GM12878 (cell line): ENCODE measurements around the gene IRF2. TPM values are rescaled to one million over a fixed set of nuclear protein-coding genes. Genes with fewer than 3 reads are reported as not detected.

Experiments
- ATAC-seq: fragments of 200-7000 bp; cut with Tn5 transposase; 3 replicates; pipeline ENCODE4 v1.9.1; 2020; ENCODE audit warnings: mild to moderate bottlenecking, moderate library complexity
- BruUV-seq: library from RNA; stranded (reverse); fragments of 400-500 nt; replicated peaks from 2 replicates; lab custom pipeline; 2021; lab: Mats Ljungman, UMichigan
- CTCF ChIA-PET: fragments of 300-600 bp; sonication (Branson Sonifier 250); formaldehyde crosslinking; extraction: SDS; loops from one replicate; lab custom pipeline; 2021; ENCODE audit warnings: inconsistent platforms; lab: Yijun Ruan, JAX
- POLR2A ChIA-PET: fragments of 350-600 bp; formaldehyde crosslinking; extraction: SDS; loops from one replicate; lab custom pipeline; 2021; ENCODE audit warnings: inconsistent platforms; lab: Charles Lee
- RAD21 ChIA-PET: fragments of 300-600 bp; sonication (Branson Sonifier 250); formaldehyde crosslinking; loops from one replicate; lab custom pipeline; 2023; ENCODE audit warnings: antibody characterized with exemption; ENCODE audit not compliant: unreplicated experiment; lab: Charles Lee
- SMC1A ChIA-PET: fragments of 300-600 bp; sonication (Branson Sonifier 250); formaldehyde crosslinking; loops from one replicate; lab custom pipeline; 2023; ENCODE audit not compliant: unreplicated experiment, uncharacterized antibody; lab: Charles Lee
- DNase-seq: peaks from one replicate; pipeline ENCODE4 v3.0.0-alpha.2; 2011; ENCODE audit warnings: low read depth, low spot score
- FAIRE-seq: peaks from 3 replicates; lab custom pipeline; 2011; peaks lifted over from hg19 to GRCh38; lab: Jason Lieb, UNC
- H2AFZ ChIP-seq: 2 replicates; pipeline ENCODE4 v1.6.0; 2011; ENCODE audit warnings: low read depth, low read length, control low read depth; ENCODE audit not compliant: control insufficient read depth
- H3K27ac ChIP-seq: 2 replicates; pipeline ENCODE4 v1.5.1; 2011; ENCODE audit warnings: control low read depth; ENCODE audit not compliant: control insufficient read depth, insufficient read depth
- H3K27me3 ChIP-seq, 2 experiments: replicated peaks in 1 of 2; 2 replicates each; pipeline versions ENCODE4 v1.6.0 to v1.6.1; 2011; ENCODE audit warnings: low read length in 1 of 2; ENCODE audit not compliant: control insufficient read depth in 2 of 2, insufficient read depth in 2 of 2
- H3K36me3 ChIP-seq, 2 experiments: 2 replicates each; pipeline ENCODE4 v1.5.1; 2011; ENCODE audit warnings: low read length in 1 of 2; ENCODE audit not compliant: control insufficient read depth in 2 of 2, insufficient read depth in 2 of 2
- H3K4me1 ChIP-seq: 2 replicates; pipeline ENCODE4 v1.6.1; 2011; ENCODE audit warnings: mild to moderate bottlenecking, low read length, moderate library complexity, mixed read lengths; ENCODE audit not compliant: control insufficient read depth, insufficient read depth
- H3K4me2 ChIP-seq: 2 replicates; pipeline ENCODE4 v1.6.0; 2011; ENCODE audit warnings: control low read depth; ENCODE audit not compliant: control insufficient read depth, insufficient read depth
- H3K4me3 ChIP-seq: fragments of 200-600 bp; sonication (generic); 2 replicates; pipeline ENCODE4 v1.5.1; 2016
- H3K79me2 ChIP-seq: 2 replicates; pipeline ENCODE4 v1.6.0; 2011; ENCODE audit warnings: low read length; ENCODE audit not compliant: control insufficient read depth, insufficient read depth
- H3K9ac ChIP-seq: 2 replicates; pipeline ENCODE4 v1.8.0; 2011; ENCODE audit warnings: low read length, control low read depth, mixed read lengths; ENCODE audit not compliant: control insufficient read depth, insufficient read depth
- H3K9me3 ChIP-seq: replicated peaks from 3 replicates; pipeline ENCODE4 v1.5.1; 2011; ENCODE audit warnings: mild to moderate bottlenecking, low read length; ENCODE audit not compliant: control insufficient read depth, insufficient read depth
- H4K20me1 ChIP-seq: 2 replicates; pipeline ENCODE4 v1.6.0; 2011; ENCODE audit not compliant: control insufficient read depth, insufficient read depth
- BCLAF1 ChIP-seq: fragments of 450-650 bp; IDR thresholded peaks from 2 replicates; pipeline ENCODE4 v1.6.1; 2017; ENCODE audit warnings: antibody characterized with exemption, mild to moderate bottlenecking, moderate library complexity
- CHD1 ChIP-seq: IDR thresholded peaks from 2 replicates; pipeline ENCODE4 v1.6.1; 2012; ENCODE audit warnings: low read depth, low read length, improper control_type of control experiment
- ETV6 ChIP-seq, 2 experiments: fragments of 450-650 bp in 1 of 2; IDR thresholded peaks in 1 of 2; conservative IDR thresholded peaks in 1 of 2; 2 replicates each; pipeline ENCODE4 v1.6.1; 2014; ENCODE audit warnings: antibody characterized with exemption in 1 of 2, borderline replicate concordance in 1 of 2, low read depth in 1 of 2, mild to moderate bottlenecking in 1 of 2, moderate library complexity in 1 of 2
- IRF3 ChIP-seq: fragments of 450-650 bp; IDR thresholded peaks from 2 replicates; pipeline ENCODE4 v1.6.1; 2014; ENCODE audit warnings: mild to moderate bottlenecking
- NFYA ChIP-seq: IDR thresholded peaks from 2 replicates; pipeline ENCODE4 v1.6.1; 2011; ENCODE audit warnings: low read depth, mild to moderate bottlenecking, low read length, improper control_type of control experiment, borderline replicate concordance
- NFYB ChIP-seq: IDR thresholded peaks from 2 replicates; pipeline ENCODE4 v1.6.1; 2011; ENCODE audit warnings: low read depth, mild to moderate bottlenecking, low read length, improper control_type of control experiment, moderate library complexity; ENCODE audit not compliant: insufficient read depth
- SRF ChIP-seq, 2 experiments: IDR thresholded peaks; 2 replicates each; pipeline ENCODE4 v1.6.1; 2011; ENCODE audit warnings: low read depth in 2 of 2, low read length in 2 of 2, mild to moderate bottlenecking in 1 of 2, moderate library complexity in 1 of 2
- STAT1 ChIP-seq: fragments of 450-650 bp; conservative IDR thresholded peaks from 2 replicates; pipeline ENCODE4 v1.6.1; 2014; ENCODE audit warnings: antibody characterized with exemption, mild to moderate bottlenecking
- WGBS: methylation state at CpG from one replicate; pipeline ENCODE4 v1.1.6; 2016; ENCODE audit warnings: low lambda C conversion rate; ENCODE audit not compliant: insufficient replicate concordance, insufficient coverage; ENCODE audit errors: missing lambda C conversion rate; 5-methylcytosine and 5-hydroxymethylcytosine counted together
- in situ Hi-C: fragments of 300-500 bp; cut with MboI; formaldehyde crosslinking; loops from 9 replicates; pipeline ENCODE4 v1.14.3; 2018; ENCODE audit warnings: mixed read lengths
- intact Hi-C: fragments of 100-400 bp; cut with micrococcal nuclease; formaldehyde crosslinking; loops from one replicate; pipeline ENCODE4 v1.14.2; 2022; ENCODE audit not compliant: unreplicated experiment
- polyA plus RNA-seq, 11 experiments: library from polyadenylated mRNA; depleted of rRNA in 4 of 11; unstranded in 6 of 11; stranded (reverse) in 5 of 11; fragments of >200 nt; fragmentation: Nextera tagmentation in 4 of 11; fragmentation: Illumina TruSeq in 1 of 11; extraction: Ambion mirVana in 4 of 11; extraction: Trizol in 1 of 11; gene quantifications; 1 replicate in 1 of 11; 2 replicates in 10 of 11; pipeline versions ENCODE4 v1.2.1 to v1.2.3, GENCODE V29; 2011 to 2016; ENCODE audit warnings: inconsistent platforms in 2 of 11, missing spikeins in 2 of 11, low read depth in 1 of 11
- total RNA-seq, 4 experiments: library from RNA; depleted of rRNA in 3 of 4; stranded (reverse); fragments of >200 nt in 3 of 4; fragmentation: Illumina TruSeq in 1 of 4; extraction: Trizol in 1 of 4; gene quantifications; 2 replicates each; pipeline versions ENCODE4 v1.2.1 to v1.2.3, GENCODE V29; 2013 to 2021

IRF2 gene
- total and polyA plus RNA-seq, 10 of the 15 experiments (the other 5 are each of a cell fraction or from before 2014, with no cell fraction given) = 45.1 to 99.3 (median 58.9) TPM

GRCh38 chr4:184511156-184511555, 36.8 kb upstream of the IRF2 start:
- POLR2A ChIA-PET = no interaction called here

DNA sequence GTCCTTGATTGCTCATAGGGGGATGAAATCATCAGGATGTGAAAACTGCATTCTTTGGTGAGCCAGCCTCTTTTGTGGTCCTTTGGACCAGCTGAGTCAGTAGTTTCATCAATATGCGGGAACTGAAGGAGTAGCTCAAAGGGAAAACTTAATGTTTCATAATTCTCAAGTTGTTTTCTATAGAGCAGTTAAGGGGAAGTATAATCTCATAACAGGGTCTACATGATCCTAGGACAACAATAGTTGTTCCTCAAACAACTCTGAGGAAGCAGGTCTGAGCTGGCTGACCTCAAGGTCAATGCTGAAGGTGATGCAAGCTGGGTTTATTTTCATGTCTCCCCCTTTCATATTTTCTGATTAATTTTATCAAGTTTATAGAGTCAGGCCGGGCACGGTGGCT, 36.1 kb upstream of the IRF2 start:
- H3K9ac ChIP-seq = no peak overlapping the region
- no peaks in the 10 kb centered on the region for H3K36me3 ChIP-seq
- H3K4me1 ChIP-seq = peaks cover 39% of the 10 kb centered on the region
- WGBS = 100% methylated on average over 3 of the region's 3 CpGs
- RAD21 ChIA-PET = interaction anchor here (1.3 kb wide), 1 partner anchor 246 kb away, joined by 4 read pairs; no protein-coding TSS in a partner anchor
- intact Hi-C loops = no loop called here
- no peak overlapping the region for H3K4me3 ChIP-seq
- peaks cover 11% of the 10 kb centered on the region for H3K9me3 ChIP-seq
- POLR2A ChIA-PET = interaction anchor here (0.6 to 1.0 kb wide), 2 partner anchors 30 to 157 kb away, joined by 3 read pairs; no protein-coding TSS in a partner anchor
- H3K4me2 ChIP-seq = no peak overlapping the region
- ATAC-seq (no peak), FAIRE-seq (no peak), DNase-seq (no peak)
- BruUV-seq = no TSS peak
- no peaks in the 10 kb centered on the region for H3K27me3 ChIP-seq
- H3K27ac ChIP-seq = no peak overlapping the region
- no peaks in the 10 kb centered on the region for H4K20me1 ChIP-seq
- no peaks in the 10 kb centered on the region; the same call in 1 of the 2 replicates for H3K79me2 ChIP-seq
- in situ Hi-C loops = no loop called here
- H2AFZ ChIP-seq = no peak overlapping the region
- SMC1A ChIA-PET = interaction anchor here (1.0 to 6.8 kb wide), 2 partner anchors 23 to 153 kb away, joined by 3 to 117 read pairs; no protein-coding TSS in a partner anchor
- CTCF ChIA-PET = interaction anchor here (0.6 kb wide), 1 partner anchor 40 kb away, joined by 3 read pairs; no protein-coding TSS in a partner anchor
- TF ChIP-seq NFYB (no peak), IRF3 (no peak), CHD1 (no peak), SRF (IDR thresholded peaks at IDR 0.05; ENCODE audit: low read depth in 2 of 2, low read length in 2 of 2) (no peak), STAT1 (no peak), NFYA (no peak), BCLAF1 (no peak)

More at GRCh38 chr4:184511156-184511555, 36.8 kb upstream of the IRF2 start:
- RAD21 ChIA-PET = interaction anchor here (1.3 kb wide), 1 partner anchor 247 kb away, joined by 4 read pairs; no protein-coding TSS in a partner anchor
- Histone ChIP-seq H3K9ac (no peak overlapping the region), H4K20me1 (no peaks in the 10 kb centered on the region), H3K4me1 (peaks cover 39% of the 10 kb centered on the region), H3K27me3 (no peaks in the 10 kb centered on the region), H3K4me2 (no peak overlapping the region), H3K9me3 (peaks cover 11% of the 10 kb centered on the region), H3K27ac (no peak overlapping the region), H2AFZ (no peak overlapping the region), H3K4me3 (no peak overlapping the region), H3K79me2 (no peaks in the 10 kb centered on the region; the same call in 1 of the 2 replicates), H3K36me3 (no peaks in the 10 kb centered on the region)
- TF ChIP-seq ETV6 (conservative IDR thresholded peaks at IDR 0.05 in 1 of 2, IDR thresholded peaks at IDR 0.05 in 1 of 2; ENCODE audit: borderline replicate concordance in 1 of 2, low read depth in 1 of 2) = no peak
- SMC1A ChIA-PET = interaction anchor here (0.8 to 6.8 kb wide), 6 partner anchors 8 to 35 kb away, joined by 3 to 117 read pairs (median 6); partner anchors contain the start of gene IRF2
- ATAC-seq (no peak), DNase-seq (no peak), FAIRE-seq (no peak)
- CTCF ChIA-PET = no interaction called here
- in situ Hi-C loops (no loop called here), intact Hi-C loops (no loop called here)
- no TSS peak for BruUV-seq
- 96% methylated on average over 5 of the region's 5 CpGs for WGBS
